GOT3 (cell line): ENCODE results near the gene C1orf198.
"Not testable (repeated sequence)": the region's sequence is repeated elsewhere in the genome, so short reads cannot be mapped to it uniquely, and the experiment has no call there.

Experiments used
- DNase-seq: peaks from one replicate; lab custom pipeline; 2025; ENCODE audit warnings: mixed read lengths; lab: John Stamatoyannopoulos, UW

C1orf198 gene

GRCh38 chr1:230860617-230861384 is 7.5 kb downstream of the C1orf198 start:
- no peak for DNase-seq

GRCh38 chr1:230858918-230859729 is 9.2 kb downstream of the C1orf198 start:
- DNase-seq, result no peak

- DNase-seq, result no peak
These were observed 10.0 kb downstream of the C1orf198 start for GRCh38 chr1:230858236-230858820.

GRCh38 chr1:230857822-230858221 is 10.5 kb downstream of the C1orf198 start:
- no peak for DNase-seq

- no peak for DNase-seq
These were observed 11.2 kb downstream of the C1orf198 start for GRCh38 chr1:230857077-230857476.

- no peak for DNase-seq
These were observed 12.4 kb downstream of the C1orf198 start for GRCh38 chr1:230855886-230856285.

- no peak for DNase-seq
These were observed 13.9 kb downstream of the C1orf198 start for GRCh38 chr1:230854423-230854822.

GRCh38 chr1:230853731-230854130 is 14.6 kb downstream of the C1orf198 start:
- DNase-seq, result no peak

GRCh38 chr1:230852959-230853358 is 15.4 kb downstream of the C1orf198 start:
- DNase-seq, result no peak

GRCh38 chr1:230851291-230851691 is 17.0 kb downstream of the C1orf198 start:
- DNase-seq, result no peak

- DNase-seq, result no peak
These were observed 17.8 kb downstream of the C1orf198 start for GRCh38 chr1:230850547-230850946.

GRCh38 chr1:230849451-230850224 is 18.7 kb downstream of the C1orf198 start:
- DNase-seq, result peak; percentile 37

GRCh38 chr1:230848235-230848634 is 20.1 kb downstream of the C1orf198 start:
- no peak for DNase-seq

GRCh38 chr1:230845184-230845583 is 23.1 kb downstream of the C1orf198 start:
- not testable (repeated sequence) for DNase-seq

GRCh38 chr1:230844561-230844960 is 23.8 kb downstream of the C1orf198 start:
- DNase-seq, result no peak

- no peak for DNase-seq
These were observed 24.6 kb downstream of the C1orf198 start for GRCh38 chr1:230843503-230844309.

- DNase-seq, result no peak
These were observed 25.5 kb downstream of the C1orf198 start for GRCh38 chr1:230842801-230843200.

GRCh38 chr1:230839173-230839572 is 29.1 kb downstream of the C1orf198 start:
- DNase-seq, result no peak

- no peak for DNase-seq
These were observed 31.5 kb downstream of the C1orf198 start for GRCh38 chr1:230836793-230837192.

- DNase-seq, result no peak
These were observed 32.0 kb downstream of the C1orf198 start for GRCh38 chr1:230836347-230836746.

- DNase-seq, result no peak
These were observed 34.0 kb downstream of the C1orf198 start for GRCh38 chr1:230834292-230834691.
